ENCODE results near the gene TM7SF3.
A peak's percentile ranks its signal among the peaks of the same experiment; 100 is the strongest.
"Not testable (repeated sequence)": the region's sequence is repeated elsewhere in the genome, so short reads cannot be mapped to it uniquely, and the experiment has no call there.

The TM7SF3 gene

GRCh38 chr12:27014085-27014858 lies at the start of gene TM7SF3:
Gene TM7SF3 (minus strand): TSS chr12:27014384. CDS start chr12:27014168, 216 bp downstream.
- DNase-seq, result peak; percentile 96

- DNase-seq, result no peak
Observed at GRCh38 chr12:27063250-27063851, 49.2 kb upstream of the TM7SF3 start.

GRCh38 chr12:27061317-27061716 lies 47.1 kb upstream of the TM7SF3 start:
- DNase-seq, result no peak

- no peak for DNase-seq
Observed at GRCh38 chr12:27060740-27061139, 46.6 kb upstream of the TM7SF3 start.

GRCh38 chr12:27057543-27057942 lies 43.4 kb upstream of the TM7SF3 start:
- no peak for DNase-seq

- DNase-seq, result no peak
Observed at GRCh38 chr12:27055966-27056365, 41.8 kb upstream of the TM7SF3 start.

- DNase-seq, result no peak
Observed at GRCh38 chr12:27052742-27053141, 38.6 kb upstream of the TM7SF3 start.

- no peak for DNase-seq
Observed at GRCh38 chr12:27052176-27052575, 38.0 kb upstream of the TM7SF3 start.

GRCh38 chr12:27048822-27049752 lies 34.9 kb upstream of the TM7SF3 start:
- no peak for DNase-seq

- DNase-seq, result not testable (repeated sequence)
Observed at GRCh38 chr12:27042018-27042417, 27.8 kb upstream of the TM7SF3 start.

- not testable (repeated sequence) for DNase-seq
Observed at GRCh38 chr12:27040637-27041036, 26.5 kb upstream of the TM7SF3 start.

- DNase-seq, result no peak
Observed at GRCh38 chr12:27034607-27035293, 20.6 kb upstream of the TM7SF3 start.

- DNase-seq, result no peak
Observed at GRCh38 chr12:27032679-27033078, 18.5 kb upstream of the TM7SF3 start.

- no peak for DNase-seq
Observed at GRCh38 chr12:27031531-27031930, 17.3 kb upstream of the TM7SF3 start.

- DNase-seq, result no peak
Observed at GRCh38 chr12:27026257-27026656, 12.1 kb upstream of the TM7SF3 start.

GRCh38 chr12:27025116-27025515 lies 10.9 kb upstream of the TM7SF3 start:
- no peak for DNase-seq

- no peak for DNase-seq
Observed at GRCh38 chr12:27024291-27024690, 10.1 kb upstream of the TM7SF3 start.

- DNase-seq, result no peak
Observed at GRCh38 chr12:27020761-27021160, 6.6 kb upstream of the TM7SF3 start.

- DNase-seq, result no peak
Observed at GRCh38 chr12:27018037-27018436, 3.9 kb upstream of the TM7SF3 start.

- not testable (repeated sequence) for DNase-seq
Observed at GRCh38 chr12:27017163-27017823, 3.1 kb upstream of the TM7SF3 start.

- DNase-seq, result no peak
Observed at GRCh38 chr12:27015730-27016076, 1.5 kb upstream of the TM7SF3 start.
